Globus pallidus (tissue), 1 donor: ENCODE measurements around the gene PRSS1.

Experiments used
- DNase-seq: peaks from one replicate; pipeline ENCODE4 v3.0.0-alpha.2; 2015; ENCODE audit warnings: low spot score

PRSS1 gene

GRCh38 chr7:142795339-142795863 is 46.1 kb downstream of the PRSS1 start:
- no peak for DNase-seq

DNA sequence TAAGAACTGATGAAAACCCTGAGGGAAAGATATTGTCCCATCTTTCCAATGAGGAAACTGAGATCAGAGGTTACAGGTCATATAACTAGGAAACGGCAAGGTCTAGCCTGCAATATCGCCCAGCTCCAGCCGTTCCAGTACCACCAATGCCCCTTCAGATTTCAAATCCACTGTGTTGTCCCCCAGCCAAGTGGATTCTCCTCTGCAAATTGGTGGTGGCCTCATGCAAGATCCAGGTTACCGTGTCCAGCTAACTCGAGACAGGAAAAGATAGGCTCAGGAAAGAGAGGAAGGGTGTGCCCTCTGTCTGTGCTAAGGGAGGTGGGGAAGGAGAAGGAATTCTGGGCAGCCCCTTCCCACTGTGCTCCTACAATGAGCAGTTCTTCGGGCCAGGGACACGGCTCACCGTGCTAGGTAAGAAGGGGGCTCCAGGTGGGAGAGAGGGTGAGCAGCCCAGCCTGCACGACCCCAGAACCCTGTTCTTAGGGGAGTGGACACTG is 46.8 kb downstream of the PRSS1 start:
- DNase-seq = no peak

DNA sequence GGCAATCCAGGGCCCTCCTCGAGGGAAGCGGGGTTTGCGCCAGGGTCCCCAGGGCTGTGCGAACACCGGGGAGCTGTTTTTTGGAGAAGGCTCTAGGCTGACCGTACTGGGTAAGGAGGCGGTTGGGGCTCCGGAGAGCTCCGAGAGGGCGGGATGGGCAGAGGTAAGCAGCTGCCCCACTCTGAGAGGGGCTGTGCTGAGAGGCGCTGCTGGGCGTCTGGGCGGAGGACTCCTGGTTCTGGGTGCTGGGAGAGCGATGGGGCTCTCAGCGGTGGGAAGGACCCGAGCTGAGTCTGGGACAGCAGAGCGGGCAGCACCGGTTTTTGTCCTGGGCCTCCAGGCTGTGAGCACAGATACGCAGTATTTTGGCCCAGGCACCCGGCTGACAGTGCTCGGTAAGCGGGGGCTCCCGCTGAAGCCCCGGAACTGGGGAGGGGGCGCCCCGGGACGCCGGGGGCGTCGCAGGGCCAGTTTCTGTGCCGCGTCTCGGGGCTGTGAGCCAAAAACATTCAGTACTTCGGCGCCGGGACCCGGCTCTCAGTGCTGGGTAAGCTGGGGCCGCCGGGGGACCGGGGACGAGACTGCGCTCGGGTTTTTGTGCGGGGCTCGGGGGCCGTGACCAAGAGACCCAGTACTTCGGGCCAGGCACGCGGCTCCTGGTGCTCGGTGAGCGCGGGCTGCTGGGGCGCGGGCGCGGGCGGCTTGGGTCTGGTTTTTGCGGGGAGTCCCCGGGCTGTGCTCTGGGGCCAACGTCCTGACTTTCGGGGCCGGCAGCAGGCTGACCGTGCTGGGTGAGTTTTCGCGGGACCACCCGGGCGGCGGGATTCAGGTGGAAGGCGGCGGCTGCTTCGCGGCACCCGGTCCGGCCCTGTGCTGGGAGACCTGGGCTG is 47.5 kb downstream of the PRSS1 start:
- DNase-seq = no peak

GRCh38 chr7:142797391-142798377 is 48.4 kb downstream of the PRSS1 start:
- DNase-seq = no peak

GRCh38 chr7:142798451-142799436 is 49.5 kb downstream of the PRSS1 start:
- DNase-seq = no peak

DNA sequence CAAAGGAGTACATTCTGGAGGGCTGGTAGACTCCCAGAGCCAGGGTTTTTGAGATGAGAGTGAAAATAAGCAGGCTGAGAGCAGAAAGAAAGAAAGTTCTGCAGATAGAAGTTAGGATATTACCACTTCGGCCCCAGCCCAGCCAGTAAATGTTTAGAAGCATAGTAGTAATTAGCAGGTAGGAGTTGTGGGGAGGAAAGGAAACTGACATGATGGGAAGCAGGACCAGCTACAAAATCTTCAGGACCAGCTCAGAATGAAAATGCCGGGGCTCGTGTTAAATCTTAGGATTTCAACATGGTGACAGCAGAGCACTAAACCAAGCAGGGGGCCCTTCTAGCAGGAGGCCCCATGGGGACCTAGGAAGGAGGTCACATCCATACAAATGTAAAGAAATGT is 50.2 kb downstream of the PRSS1 start:
- DNase-seq = no peak

DNA sequence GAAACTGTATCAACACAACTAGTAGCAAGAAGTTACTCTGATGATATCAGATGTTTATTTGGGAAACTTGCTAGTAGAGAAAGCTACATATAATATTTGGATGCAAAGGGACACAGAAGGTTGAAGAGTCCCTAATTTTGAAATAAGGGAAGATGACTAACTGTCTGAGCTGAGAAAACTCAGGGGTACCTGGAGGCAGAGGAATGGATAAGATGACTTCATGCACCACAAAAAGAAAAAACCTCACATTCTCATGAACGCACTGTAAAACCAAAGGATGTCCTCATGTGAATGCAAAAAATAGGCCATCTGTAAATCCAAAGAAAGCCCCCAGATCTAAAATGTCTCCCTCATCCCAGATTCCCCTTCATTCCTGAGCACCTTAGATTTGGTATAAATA is 50.8 kb downstream of the PRSS1 start:
- DNase-seq = no peak

DNA sequence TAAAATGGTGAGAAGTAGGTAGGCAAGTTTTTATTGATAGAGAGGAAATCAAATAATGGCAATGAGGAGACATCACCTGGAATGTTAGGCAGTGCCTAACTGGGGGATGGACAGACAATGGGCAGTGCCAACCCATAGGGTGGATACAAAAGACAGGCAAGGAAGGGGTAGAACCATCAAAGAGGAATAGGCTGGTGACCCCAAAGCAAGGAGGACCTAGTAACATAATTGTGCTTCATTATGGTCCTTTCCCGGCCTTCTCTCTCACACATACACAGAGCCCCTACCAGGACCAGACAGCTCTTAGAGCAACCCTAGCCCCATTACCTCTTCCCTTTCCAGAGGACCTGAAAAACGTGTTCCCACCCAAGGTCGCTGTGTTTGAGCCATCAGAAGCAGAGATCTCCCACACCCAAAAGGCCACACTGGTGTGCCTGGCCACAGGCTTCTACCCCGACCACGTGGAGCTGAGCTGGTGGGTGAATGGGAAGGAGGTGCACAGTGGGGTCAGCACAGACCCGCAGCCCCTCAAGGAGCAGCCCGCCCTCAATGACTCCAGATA is 51.5 kb downstream of the PRSS1 start:
- DNase-seq = no peak

GRCh38 chr7:142801601-142802295 is 52.5 kb downstream of the PRSS1 start:
- DNase-seq = no peak

- DNase-seq = no peak
Measured at GRCh38 chr7:142802301-142802700, 53.0 kb downstream of the PRSS1 start.
